Fibroblast of peridontal ligament (primary cell): ENCODE data around the gene TCERG1L.

Experiments
- DNase-seq: peaks from one replicate; pipeline ENCODE4 v3.0.0-alpha.2; 2010; ENCODE audit errors: extremely low read depth

The TCERG1L gene

GRCh38 chr10:131071721-131072120 is 239.8 kb downstream of the TCERG1L start:
- DNase-seq, result no peak

GRCh38 chr10:131070856-131071255 is 240.7 kb downstream of the TCERG1L start:
- DNase-seq, result no peak

- no peak for DNase-seq
Measured at GRCh38 chr10:131068760-131069159, 242.8 kb downstream of the TCERG1L start.

- no peak for DNase-seq
Measured at GRCh38 chr10:131068311-131068710, 243.2 kb downstream of the TCERG1L start.

GRCh38 chr10:131067690-131068089 is 243.8 kb downstream of the TCERG1L start:
- DNase-seq, result no peak

- DNase-seq, result no peak
Measured at GRCh38 chr10:131065673-131066305, 245.7 kb downstream of the TCERG1L start.

GRCh38 chr10:131063311-131063710 is 248.2 kb downstream of the TCERG1L start:
- no peak for DNase-seq

GRCh38 chr10:131062621-131063260 is 248.8 kb downstream of the TCERG1L start:
- DNase-seq, result no peak

- no peak for DNase-seq
Measured at GRCh38 chr10:131061216-131061615, 250.3 kb downstream of the TCERG1L start.

GRCh38 chr10:131059881-131060280 is 251.6 kb downstream of the TCERG1L start:
- DNase-seq, result no peak

- no peak for DNase-seq
Measured at GRCh38 chr10:131058799-131059198, 252.7 kb downstream of the TCERG1L start.

GRCh38 chr10:131056781-131057180 is 254.7 kb downstream of the TCERG1L start:
- DNase-seq, result no peak

GRCh38 chr10:131056091-131056579 is 255.4 kb downstream of the TCERG1L start:
- DNase-seq, result no peak

- DNase-seq, result no peak
Measured at GRCh38 chr10:131055437-131055836, 256.1 kb downstream of the TCERG1L start.

GRCh38 chr10:131053192-131053591 is 258.3 kb downstream of the TCERG1L start:
- no peak for DNase-seq

- no peak for DNase-seq
Measured at GRCh38 chr10:131050162-131050766, 261.3 kb downstream of the TCERG1L start.

- no peak for DNase-seq
Measured at GRCh38 chr10:131049016-131049415, 262.5 kb downstream of the TCERG1L start.

- no peak for DNase-seq
Measured at GRCh38 chr10:131048606-131049005, 262.9 kb downstream of the TCERG1L start.

- no peak for DNase-seq
Measured at GRCh38 chr10:131047501-131047900, 264.0 kb downstream of the TCERG1L start.

GRCh38 chr10:131046194-131046593 is 265.3 kb downstream of the TCERG1L start:
- no peak for DNase-seq

- DNase-seq, result no peak
Measured at GRCh38 chr10:131044379-131045111, 267.0 kb downstream of the TCERG1L start.

GRCh38 chr10:131043039-131043691 is 268.4 kb downstream of the TCERG1L start:
- no peak for DNase-seq
